CMK (cell line): Measurements from ENCODE around the gene DPP10.

Experiments used
- DNase-seq: peaks from one replicate; pipeline ENCODE4 v3.0.0-alpha.2; 2010; ENCODE audit warnings: low read depth

The DPP10 gene

DNA sequence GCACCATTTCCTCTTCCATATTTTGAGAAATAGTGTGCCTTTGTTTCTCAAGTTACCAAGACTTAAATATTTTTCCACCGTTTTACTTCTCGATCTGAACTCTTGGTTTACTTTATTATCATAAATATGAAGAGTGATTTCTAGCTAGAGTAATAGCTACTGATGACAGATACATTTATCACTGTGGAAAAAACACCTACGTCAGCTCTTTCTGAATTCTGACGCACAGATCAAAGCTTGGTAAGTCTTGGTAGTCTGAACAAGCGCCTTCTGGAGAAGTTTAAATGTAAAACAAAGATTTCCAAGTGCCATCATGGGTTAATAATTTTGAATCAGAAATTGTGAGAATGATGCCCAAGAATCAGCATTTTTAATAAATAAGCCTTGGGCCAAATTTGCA is 367.7 kb downstream of the DPP10 start:
- DNase-seq, result no peak

- DNase-seq, result no peak
Observed at GRCh38 chr2:114812261-114812660, 369.8 kb downstream of the DPP10 start.

- no peak for DNase-seq
Observed at GRCh38 chr2:114814355-114814754, 371.9 kb downstream of the DPP10 start.

GRCh38 chr2:114821055-114821454 is 378.6 kb downstream of the DPP10 start:
- no peak for DNase-seq

DNA sequence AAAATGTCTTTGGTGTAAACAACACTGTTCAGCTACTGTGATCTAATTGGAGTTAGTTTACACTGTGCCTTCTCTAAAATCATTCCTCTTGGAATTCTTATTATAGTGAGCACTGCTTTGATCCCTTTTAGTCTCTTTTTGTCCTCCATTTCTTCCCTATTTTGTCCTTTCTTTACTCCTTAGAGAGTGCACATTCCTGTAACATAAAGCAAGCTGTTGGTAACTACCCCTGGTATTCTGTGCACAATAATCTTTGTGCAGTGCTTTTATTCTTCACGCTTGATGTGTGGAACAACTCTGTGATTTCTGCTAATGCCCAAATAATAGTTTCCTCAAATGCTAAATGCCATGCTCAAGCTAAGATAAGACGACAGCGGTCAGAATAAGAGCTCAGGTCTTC is 401.5 kb downstream of the DPP10 start:
- DNase-seq, result no peak

- no peak for DNase-seq
Observed at GRCh38 chr2:114857196-114857595, 414.8 kb downstream of the DPP10 start.

GRCh38 chr2:114859726-114860510 is 417.5 kb downstream of the DPP10 start:
- DNase-seq, result no peak

- no peak for DNase-seq
Observed at GRCh38 chr2:114862243-114862642, 419.8 kb downstream of the DPP10 start.

- no peak for DNase-seq
Observed at GRCh38 chr2:114864901-114865300, 422.5 kb downstream of the DPP10 start.

- DNase-seq, result no peak
Observed at GRCh38 chr2:114880046-114880445, 437.6 kb downstream of the DPP10 start.

- no peak for DNase-seq
Observed at GRCh38 chr2:114919985-114920384, 477.5 kb downstream of the DPP10 start.

DNA sequence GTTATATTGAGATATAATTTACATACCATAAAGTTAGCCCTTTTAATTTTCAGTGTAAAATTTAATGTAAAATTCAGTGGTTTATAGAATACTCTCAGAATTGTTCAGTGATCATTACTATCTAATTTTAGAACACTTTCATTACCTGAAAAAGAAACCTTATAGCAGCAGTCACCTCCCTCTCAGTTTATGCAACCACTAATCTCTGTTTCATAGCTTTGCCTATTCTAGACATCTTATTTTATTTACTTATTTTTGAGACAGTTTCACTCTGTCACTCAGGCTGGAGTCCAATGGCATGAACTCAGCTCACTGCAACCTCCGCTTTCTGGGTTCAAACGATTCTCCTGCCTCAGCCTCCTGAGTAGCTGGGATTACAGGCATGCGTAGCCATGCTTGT is 479.6 kb downstream of the DPP10 start:
- DNase-seq, result no peak

- no peak for DNase-seq
Observed at GRCh38 chr2:114925296-114926255, 483.1 kb downstream of the DPP10 start.

DNA sequence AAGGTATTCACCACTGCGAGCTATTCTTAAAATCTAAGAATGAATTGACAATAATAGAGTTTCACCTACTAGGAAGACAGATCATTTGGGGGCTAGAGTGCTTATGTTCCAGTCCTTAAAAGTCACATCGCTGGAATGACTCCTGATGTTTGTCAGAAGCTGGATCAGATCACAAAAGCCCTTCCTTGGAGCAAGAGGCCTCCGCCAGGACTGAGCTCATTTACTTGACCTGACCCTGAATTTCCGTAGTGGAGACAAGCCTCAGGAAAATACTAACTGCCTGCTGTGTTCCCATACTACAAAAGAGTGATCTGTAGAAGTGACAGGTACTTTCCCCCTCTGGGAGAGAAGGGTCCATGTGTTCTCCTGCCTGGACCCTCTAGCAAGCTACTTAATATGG is 483.9 kb downstream of the DPP10 start:
- no peak for DNase-seq

DNA sequence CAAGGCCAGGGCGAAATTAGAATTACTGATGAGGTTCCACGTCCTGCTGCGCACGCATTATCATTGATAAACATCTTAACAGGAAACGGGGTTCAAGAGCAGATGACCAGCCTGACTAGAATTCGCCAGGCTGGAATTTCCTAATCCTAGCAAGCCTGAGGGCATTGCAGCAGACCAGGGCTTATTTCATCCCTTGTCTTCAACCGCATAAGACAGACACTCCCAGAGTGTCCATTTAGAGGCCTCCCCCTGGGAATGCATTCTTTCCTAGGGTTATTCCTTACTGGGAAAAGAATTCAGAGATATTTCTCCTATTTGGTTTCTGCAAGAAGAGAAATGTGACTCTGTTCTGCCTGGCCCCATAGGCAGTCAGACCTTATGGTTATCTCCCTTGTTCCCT is 486.8 kb downstream of the DPP10 start:
- no peak for DNase-seq

- DNase-seq, result no peak
Observed at GRCh38 chr2:114933671-114934241, 491.3 kb downstream of the DPP10 start.

- DNase-seq, result no peak
Observed at GRCh38 chr2:114935031-114935430, 492.6 kb downstream of the DPP10 start.

DNA sequence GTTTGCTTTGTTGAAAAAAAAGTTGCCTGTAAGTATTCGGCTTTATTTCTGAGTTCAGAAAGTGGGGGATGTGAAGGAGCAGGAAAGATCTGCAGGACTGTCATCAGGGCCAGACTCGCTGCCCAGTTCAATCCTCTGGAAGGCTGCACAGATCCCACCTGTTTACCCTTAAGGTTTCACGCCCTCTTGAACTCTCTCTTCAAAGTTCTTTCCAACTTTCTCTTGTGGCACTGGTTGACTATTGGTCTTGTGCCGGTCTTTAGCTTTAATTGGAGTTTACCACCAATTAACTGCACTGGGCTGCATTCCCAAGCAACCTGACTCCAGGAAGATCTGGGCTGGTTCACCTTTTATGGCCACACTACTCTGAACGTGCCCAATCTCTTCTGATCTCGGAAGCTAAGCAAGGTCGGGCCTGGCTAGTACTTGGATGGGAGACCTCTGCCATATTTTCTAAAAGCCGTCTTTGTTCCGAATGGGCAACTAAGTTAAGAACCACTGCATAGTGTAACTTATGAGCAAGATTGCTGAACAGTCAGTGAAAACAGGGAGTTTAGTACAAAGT is 495.0 kb downstream of the DPP10 start:
- DNase-seq, result no peak

DNA sequence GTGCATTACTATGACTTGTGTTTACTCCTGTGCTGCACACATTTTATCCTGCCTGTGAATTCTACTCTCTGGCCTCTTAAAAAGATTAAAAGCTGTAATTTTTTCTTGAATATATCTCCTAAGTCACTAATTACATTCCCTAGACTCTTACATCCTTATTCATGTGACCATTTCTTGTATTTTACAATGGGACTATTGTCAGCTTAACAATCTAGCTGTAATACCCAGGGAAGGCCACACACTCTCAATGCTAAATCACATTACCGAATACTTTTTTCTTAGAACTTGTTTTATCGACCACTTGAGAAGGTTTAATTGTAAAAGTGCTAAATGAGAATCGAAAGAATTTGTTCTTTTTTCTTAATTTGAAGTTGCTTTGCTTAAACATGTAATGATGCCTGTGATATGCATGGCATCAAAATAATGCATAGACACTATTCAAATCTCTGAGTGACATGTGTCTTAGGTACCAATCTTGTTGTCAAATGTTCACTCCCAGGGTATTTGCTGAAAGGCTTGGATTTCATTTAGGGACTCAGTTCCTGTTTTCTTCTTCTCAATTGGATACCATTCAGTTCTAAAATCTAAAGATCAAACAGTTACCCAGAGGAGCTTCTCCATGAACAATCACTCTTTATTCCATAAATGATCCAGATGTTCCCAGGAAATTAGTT is 498.5 kb downstream of the DPP10 start:
- no peak for DNase-seq

DNA sequence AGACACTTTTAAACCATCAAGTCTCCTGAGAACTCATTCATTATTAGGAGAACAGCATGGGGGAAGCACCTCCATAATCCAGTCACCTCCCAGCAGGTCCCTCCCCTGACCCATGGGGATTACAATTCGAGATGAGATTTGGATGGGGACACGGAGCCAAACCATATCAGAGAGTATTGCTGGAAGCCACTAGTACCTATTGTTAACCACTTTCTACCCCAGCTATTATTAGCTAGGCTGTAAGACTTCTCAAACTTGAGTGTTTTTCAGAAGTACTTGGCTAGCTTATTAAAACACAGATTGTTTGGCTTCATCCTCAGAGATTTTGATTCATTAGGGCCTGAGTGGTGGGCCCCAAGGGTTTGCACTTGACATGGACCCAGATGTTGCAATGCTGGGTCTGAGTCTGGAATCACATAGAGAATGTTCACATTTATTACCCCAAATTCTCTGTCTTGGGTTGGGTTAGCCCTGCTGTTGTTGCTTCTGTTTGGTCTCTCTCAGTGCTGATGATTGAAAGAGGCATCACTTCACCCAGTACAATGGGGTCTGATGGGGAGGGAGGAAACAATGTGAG is 506.9 kb downstream of the DPP10 start:
- DNase-seq, result no peak

DNA sequence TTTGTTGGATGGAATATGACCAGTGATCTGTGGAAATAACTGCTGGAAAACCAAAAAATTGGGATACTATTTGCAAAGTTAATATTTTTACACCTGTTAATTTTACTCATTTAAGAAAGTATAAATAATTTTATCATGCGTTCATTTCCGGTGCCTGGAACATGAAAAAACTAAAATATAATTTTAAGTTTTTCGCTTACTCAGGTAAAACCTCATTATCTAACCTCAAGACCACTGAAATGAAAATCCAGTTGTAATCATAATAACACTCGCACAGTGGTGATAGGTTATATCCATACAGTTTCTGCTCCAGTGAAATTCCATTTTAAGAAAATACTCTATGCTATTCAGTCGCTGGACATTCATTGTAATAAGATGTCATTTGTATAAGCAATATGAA is 517.9 kb downstream of the DPP10 start:
- DNase-seq, result no peak

GRCh38 chr2:114962532-114962931 is 520.1 kb downstream of the DPP10 start:
- no peak for DNase-seq
